Ishikawa (cell line): ENCODE data around the gene STMN3.

ENCODE experiments used
- CEBPB ChIP-seq: IDR thresholded peaks from 2 replicates; pipeline ENCODE4 v1.6.1; 2012
- CREB1 ChIP-seq: IDR thresholded peaks from 2 replicates; pipeline ENCODE4 v1.6.1; 2012; ENCODE audit warnings: low read depth
- EGR1 ChIP-seq: IDR thresholded peaks from 2 replicates; pipeline ENCODE4 v1.6.1; 2012
- EP300 ChIP-seq: IDR thresholded peaks from 2 replicates; pipeline ENCODE4 v1.6.1; 2012; ENCODE audit warnings: borderline replicate concordance
- FOXM1 ChIP-seq: IDR thresholded peaks from 2 replicates; pipeline ENCODE4 v1.6.1; 2012; ENCODE audit warnings: low read depth, borderline replicate concordance
- MAX ChIP-seq: IDR thresholded peaks from 2 replicates; pipeline ENCODE4 v1.6.1; 2012
- NFIC ChIP-seq: IDR thresholded peaks from 2 replicates; pipeline ENCODE4 v1.6.1; 2012
- RAD21 ChIP-seq: IDR thresholded peaks from 2 replicates; pipeline ENCODE4 v1.6.1; 2012; ENCODE audit warnings: low read depth
- REST ChIP-seq: IDR thresholded peaks from 2 replicates; pipeline ENCODE4 v1.6.1; 2012; ENCODE audit warnings: low read depth, mild to moderate bottlenecking
- TAF1 ChIP-seq: IDR thresholded peaks from 2 replicates; pipeline ENCODE4 v1.6.1; 2012; ENCODE audit warnings: low read depth, mild to moderate bottlenecking
- TCF12 ChIP-seq: IDR thresholded peaks from 2 replicates; pipeline ENCODE4 v1.6.1; 2012; ENCODE audit warnings: low read depth
- TEAD4 ChIP-seq: IDR thresholded peaks from 2 replicates; pipeline ENCODE4 v1.6.1; 2012
- USF1 ChIP-seq: IDR thresholded peaks from 2 replicates; pipeline ENCODE4 v1.6.1; 2012
- YY1 ChIP-seq: IDR thresholded peaks from 2 replicates; pipeline ENCODE4 v1.6.1; 2012; ENCODE audit warnings: low read depth

GRCh38 chr20:63596423-63596822 is 56.8 kb downstream of the STMN3 start:
- TF ChIP-seq YY1: no peak
- TF ChIP-seq CEBPB: no peak
- no peak for TF ChIP-seq CREB1
- TF ChIP-seq EP300: no peak
- TF ChIP-seq USF1: no peak
- TF ChIP-seq REST: no peak
- no peak for TF ChIP-seq RAD21
- no peak for TF ChIP-seq MAX
- TF ChIP-seq EGR1: no peak
- no peak for TF ChIP-seq TEAD4
- no peak for TF ChIP-seq FOXM1
- TF ChIP-seq NFIC: no peak
- TF ChIP-seq TCF12: no peak
- TF ChIP-seq TAF1: no peak
